Chondrocyte (in vitro differentiated cells): ENCODE data around the gene RNF180. TPM values are rescaled to one million over a fixed set of nuclear protein-coding genes. Genes with fewer than 3 reads are reported as not detected.

Source experiments
- DNase-seq: peaks from one replicate; pipeline ENCODE4 v3.0.0; 2021; ENCODE audit warnings: mixed read lengths, low spot score
- H3K27ac Mint-ChIP-seq: one replicate; pipeline ENCODE4 v1.8.0; 2021; ENCODE audit warnings: mild to moderate bottlenecking, moderate library complexity, mixed read lengths; ENCODE audit not compliant: unreplicated experiment
- H3K27me3 Mint-ChIP-seq: 2 replicates; pipeline ENCODE4 v1.8.0; 2021; ENCODE audit warnings: low read depth, mixed read lengths
- H3K36me3 Mint-ChIP-seq: 2 replicates; pipeline ENCODE4 v1.8.0; 2021; ENCODE audit warnings: low read depth, mixed read lengths
- H3K4me1 Mint-ChIP-seq: 2 replicates; pipeline ENCODE4 v1.8.0; 2021; ENCODE audit warnings: low read depth, mild to moderate bottlenecking, mixed read lengths
- H3K4me3 Mint-ChIP-seq: one replicate; pipeline ENCODE4 v1.8.0; 2021; ENCODE audit warnings: mild to moderate bottlenecking, moderate library complexity, mixed read lengths; ENCODE audit not compliant: unreplicated experiment
- H3K9me3 Mint-ChIP-seq: 2 replicates; pipeline ENCODE4 v1.8.0; 2021; ENCODE audit warnings: low read depth, mixed read lengths
- CTCF ChIP-seq: fragments of 200-600 bp; sonication (generic); IDR thresholded peaks from 2 replicates; pipeline ENCODE4 v1.5.0; 2021; ENCODE audit warnings: antibody characterized with exemption, mild to moderate bottlenecking, moderate library complexity
- total RNA-seq: library from RNA; stranded (reverse); gene quantifications from 3 replicates; pipeline ENCODE4 v1.2.1, GENCODE V29; 2021

RNF180 gene
- total RNA-seq, 1 donor from 2014 or later: 5.8 TPM

- peaks cover 17% of the 10 kb centered on the region for H3K4me1 Mint-ChIP-seq
- H3K36me3 Mint-ChIP-seq: no peaks in the 10 kb centered on the region
- H3K27me3 Mint-ChIP-seq: no peaks in the 10 kb centered on the region
- no peak for DNase-seq
- peak; percentile 87 for TF ChIP-seq CTCF
- H3K9me3 Mint-ChIP-seq: no peaks in the 10 kb centered on the region
- H3K27ac Mint-ChIP-seq: no peak overlapping the region
- no peak overlapping the region for H3K4me3 Mint-ChIP-seq
Observed at GRCh38 chr5:64207978-64208377, 42.3 kb downstream of the RNF180 start.

GRCh38 chr5:64209353-64209752 lies 43.7 kb downstream of the RNF180 start:
- Mint-ChIP-seq H3K4me1 (peaks cover 14% of the 10 kb centered on the region), H3K9me3 (no peaks in the 10 kb centered on the region), H3K27me3 (no peaks in the 10 kb centered on the region), H3K36me3 (peaks cover 2% of the 10 kb centered on the region), H3K4me3 (no peak overlapping the region), H3K27ac (no peak overlapping the region)
- no peak for DNase-seq
- TF ChIP-seq CTCF: no peak

DNA sequence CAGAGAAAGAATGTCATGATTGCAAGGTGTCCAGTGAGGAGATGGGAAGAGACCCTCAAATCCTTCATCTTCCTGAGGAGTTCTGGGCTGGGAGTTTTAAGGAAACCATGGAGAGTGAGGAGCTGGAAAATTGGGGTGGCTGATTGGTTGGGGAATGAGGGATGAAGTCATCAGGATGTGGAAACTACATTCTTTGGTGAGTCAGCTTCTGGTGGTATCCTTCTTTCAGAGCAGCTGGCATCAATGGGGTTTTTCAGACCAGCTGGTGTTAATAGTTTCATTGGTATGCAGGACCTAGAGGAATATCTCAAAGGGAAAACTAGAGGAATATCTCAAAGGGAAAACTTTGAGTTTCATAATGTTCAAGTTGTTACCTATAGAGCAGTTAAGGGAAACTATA lies 45.2 kb downstream of the RNF180 start:
- DNase-seq: no peak
- no peak for TF ChIP-seq CTCF
- no peaks in the 10 kb centered on the region for H3K9me3 Mint-ChIP-seq
- no peaks in the 10 kb centered on the region for H3K27me3 Mint-ChIP-seq
- peak overlapping the region; percentile 56 for H3K27ac Mint-ChIP-seq
- peaks cover 14% of the 10 kb centered on the region for H3K4me1 Mint-ChIP-seq
- peaks cover 2% of the 10 kb centered on the region for H3K36me3 Mint-ChIP-seq
- H3K4me3 Mint-ChIP-seq: no peak overlapping the region

- no peak overlapping the region for H3K27ac Mint-ChIP-seq
- DNase-seq: no peak
- H3K4me3 Mint-ChIP-seq: no peak overlapping the region
- H3K27me3 Mint-ChIP-seq: no peaks in the 10 kb centered on the region
- H3K4me1 Mint-ChIP-seq: peaks cover 14% of the 10 kb centered on the region
- H3K9me3 Mint-ChIP-seq: no peaks in the 10 kb centered on the region
- TF ChIP-seq CTCF: no peak
- H3K36me3 Mint-ChIP-seq: peaks cover 2% of the 10 kb centered on the region
Observed at GRCh38 chr5:64213011-64213410, 47.4 kb downstream of the RNF180 start.

DNA sequence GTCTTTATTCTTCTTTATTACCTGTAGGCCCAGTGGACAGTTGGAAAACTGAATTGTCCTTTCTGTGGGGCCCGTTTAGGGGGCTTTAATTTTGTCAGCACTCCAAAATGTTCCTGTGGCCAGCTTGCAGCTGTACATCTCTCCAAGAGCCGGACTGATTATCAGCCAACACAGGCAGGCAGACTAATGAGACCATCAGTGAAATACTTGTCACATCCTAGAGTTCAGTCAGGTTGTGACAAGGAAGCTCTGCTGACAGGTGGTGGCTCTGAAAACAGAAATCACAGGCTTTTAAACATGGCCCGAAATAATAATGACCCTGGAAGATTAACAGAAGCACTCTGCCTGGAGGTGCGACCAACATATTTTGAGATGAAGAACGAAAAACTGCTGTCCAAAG lies 47.9 kb downstream of the RNF180 start:
- no peaks in the 10 kb centered on the region for H3K27me3 Mint-ChIP-seq
- H3K4me3 Mint-ChIP-seq: no peak overlapping the region
- no peak for DNase-seq
- no peak for TF ChIP-seq CTCF
- no peak overlapping the region for H3K27ac Mint-ChIP-seq
- no peaks in the 10 kb centered on the region for H3K9me3 Mint-ChIP-seq
- H3K4me1 Mint-ChIP-seq: peaks cover 12% of the 10 kb centered on the region
- H3K36me3 Mint-ChIP-seq: peaks cover 2% of the 10 kb centered on the region
